GM06990 (cell line): ENCODE data around the gene HSPB1.

Experiments used
- DNase-seq: peaks from one replicate; pipeline ENCODE4 v3.0.0-alpha.2; 2011; ENCODE audit not compliant: insufficient read length; ENCODE audit errors: extremely low read depth
- H3K27me3 ChIP-seq: replicated peaks from 2 replicates; pipeline ENCODE4 v1.6.0; 2011; ENCODE audit warnings: low read length; ENCODE audit not compliant: control insufficient read depth, insufficient read depth
- H3K36me3 ChIP-seq: 2 replicates; pipeline ENCODE4 v1.5.1; 2011; ENCODE audit warnings: low read length; ENCODE audit not compliant: control insufficient read depth, insufficient read depth
- H3K4me3 ChIP-seq: replicated peaks from 2 replicates; pipeline ENCODE4 v1.5.1; 2011; ENCODE audit warnings: low read depth, mild to moderate bottlenecking, control low read depth, low read length
- CTCF ChIP-seq: IDR thresholded peaks from 2 replicates; pipeline ENCODE4 v1.5.1; 2011; ENCODE audit warnings: low read length, control low read depth, mild to moderate bottlenecking, inconsistent platforms; ENCODE audit not compliant: insufficient read depth, poor library complexity, severe bottlenecking

HSPB1 gene

GRCh38 chr7:76340617-76341131 lies 38.2 kb downstream of the HSPB1 start:
- peaks cover 12% of the 10 kb centered on the region for H3K36me3 ChIP-seq
- TF ChIP-seq CTCF: no peak
- no peak for DNase-seq
- H3K4me3 ChIP-seq: no peak overlapping the region
- no peaks in the 10 kb centered on the region for H3K27me3 ChIP-seq

GRCh38 chr7:76342222-76342621 lies 39.7 kb downstream of the HSPB1 start:
- no peak overlapping the region for H3K4me3 ChIP-seq
- TF ChIP-seq CTCF: no peak
- H3K27me3 ChIP-seq: no peaks in the 10 kb centered on the region
- peaks cover 23% of the 10 kb centered on the region for H3K36me3 ChIP-seq
- no peak for DNase-seq

GRCh38 chr7:76343294-76343930 lies 40.9 kb downstream of the HSPB1 start:
- H3K4me3 ChIP-seq: no peak overlapping the region
- TF ChIP-seq CTCF: no peak
- H3K36me3 ChIP-seq: peaks cover 22% of the 10 kb centered on the region
- DNase-seq: no peak
- no peaks in the 10 kb centered on the region for H3K27me3 ChIP-seq

GRCh38 chr7:76343931-76344321 lies 41.5 kb downstream of the HSPB1 start:
- TF ChIP-seq CTCF: no peak
- DNase-seq: no peak
- Histone ChIP-seq H3K27me3 (no peaks in the 10 kb centered on the region), H3K4me3 (no peak overlapping the region), H3K36me3 (peaks cover 22% of the 10 kb centered on the region)

GRCh38 chr7:76346097-76346496 lies 43.6 kb downstream of the HSPB1 start:
- DNase-seq: no peak
- TF ChIP-seq CTCF: no peak
- peaks cover 24% of the 10 kb centered on the region for H3K36me3 ChIP-seq
- no peaks in the 10 kb centered on the region for H3K27me3 ChIP-seq
- no peak overlapping the region for H3K4me3 ChIP-seq

- Histone ChIP-seq H3K27me3 (no peaks in the 10 kb centered on the region), H3K4me3 (no peak overlapping the region), H3K36me3 (peaks cover 24% of the 10 kb centered on the region)
- no peak for DNase-seq
- TF ChIP-seq CTCF: no peak
Observed at GRCh38 chr7:76346778-76347177, 44.3 kb downstream of the HSPB1 start.
